Measurements from ENCODE around the gene ZNF627.
"Not testable (repeated sequence)": the region's sequence is repeated elsewhere in the genome, so short reads cannot be mapped to it uniquely, and the experiment has no call there.

The ZNF627 gene

GRCh38 chr19:11554160-11554559 is 43.1 kb upstream of the ZNF627 start:
- TF ChIP-seq, protein P1, sequence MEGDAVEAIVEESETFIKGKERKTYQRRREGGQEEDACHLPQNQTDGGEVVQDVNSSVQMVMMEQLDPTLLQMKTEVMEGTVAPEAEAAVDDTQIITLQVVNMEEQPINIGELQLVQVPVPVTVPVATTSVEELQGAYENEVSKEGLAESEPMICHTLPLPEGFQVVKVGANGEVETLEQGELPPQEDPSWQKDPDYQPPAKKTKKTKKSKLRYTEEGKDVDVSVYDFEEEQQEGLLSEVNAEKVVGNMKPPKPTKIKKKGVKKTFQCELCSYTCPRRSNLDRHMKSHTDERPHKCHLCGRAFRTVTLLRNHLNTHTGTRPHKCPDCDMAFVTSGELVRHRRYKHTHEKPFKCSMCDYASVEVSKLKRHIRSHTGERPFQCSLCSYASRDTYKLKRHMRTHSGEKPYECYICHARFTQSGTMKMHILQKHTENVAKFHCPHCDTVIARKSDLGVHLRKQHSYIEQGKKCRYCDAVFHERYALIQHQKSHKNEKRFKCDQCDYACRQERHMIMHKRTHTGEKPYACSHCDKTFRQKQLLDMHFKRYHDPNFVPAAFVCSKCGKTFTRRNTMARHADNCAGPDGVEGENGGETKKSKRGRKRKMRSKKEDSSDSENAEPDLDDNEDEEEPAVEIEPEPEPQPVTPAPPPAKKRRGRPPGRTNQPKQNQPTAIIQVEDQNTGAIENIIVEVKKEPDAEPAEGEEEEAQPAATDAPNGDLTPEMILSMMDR (IDR thresholded peaks at IDR 0.05; ENCODE audit: low read depth, low read length, missing control alignments): no peak
- DNase-seq (ENCODE audit: extremely low read depth, low read depth): no peak
- no peak overlapping the region for H3K4me3 ChIP-seq (replicated peaks; ENCODE audit: low read depth, low read length)

DNA sequence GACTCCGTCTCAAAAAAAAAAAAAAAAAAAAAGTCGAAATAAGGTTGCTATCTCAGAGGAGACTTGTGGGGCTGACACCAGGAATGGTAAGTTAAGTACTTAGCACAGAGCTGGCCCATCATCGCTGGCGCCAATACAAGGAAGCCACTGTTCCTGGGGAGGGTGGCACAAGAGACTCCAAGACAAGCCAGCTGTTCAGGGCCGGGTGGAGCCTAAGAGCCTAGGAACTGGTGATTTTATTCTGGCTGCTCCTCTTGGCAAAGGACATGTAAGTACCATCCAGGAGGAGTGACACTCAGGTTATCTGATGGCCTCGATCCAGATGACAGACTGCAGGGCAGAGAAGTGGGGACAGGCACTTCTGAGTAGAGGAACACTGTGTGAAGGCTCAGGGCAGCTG is 42.0 kb upstream of the ZNF627 start:
- no peak for DNase-seq (ENCODE audit: extremely low read depth, low read depth)
- TF ChIP-seq, protein P1 (IDR thresholded peaks at IDR 0.05; ENCODE audit: low read depth, low read length, missing control alignments): no peak
- H3K4me3 ChIP-seq (replicated peaks; ENCODE audit: low read depth, low read length): no peak overlapping the region

- TF ChIP-seq, protein P1 (IDR thresholded peaks at IDR 0.05; ENCODE audit: low read depth, low read length, missing control alignments): no peak
- DNase-seq (ENCODE audit: extremely low read depth, low read depth): no peak
- peak overlapping the region; percentile 23 for H3K4me3 ChIP-seq (replicated peaks; ENCODE audit: low read depth, low read length)
Measured at GRCh38 chr19:11556634-11557420, 40.5 kb upstream of the ZNF627 start.

DNA sequence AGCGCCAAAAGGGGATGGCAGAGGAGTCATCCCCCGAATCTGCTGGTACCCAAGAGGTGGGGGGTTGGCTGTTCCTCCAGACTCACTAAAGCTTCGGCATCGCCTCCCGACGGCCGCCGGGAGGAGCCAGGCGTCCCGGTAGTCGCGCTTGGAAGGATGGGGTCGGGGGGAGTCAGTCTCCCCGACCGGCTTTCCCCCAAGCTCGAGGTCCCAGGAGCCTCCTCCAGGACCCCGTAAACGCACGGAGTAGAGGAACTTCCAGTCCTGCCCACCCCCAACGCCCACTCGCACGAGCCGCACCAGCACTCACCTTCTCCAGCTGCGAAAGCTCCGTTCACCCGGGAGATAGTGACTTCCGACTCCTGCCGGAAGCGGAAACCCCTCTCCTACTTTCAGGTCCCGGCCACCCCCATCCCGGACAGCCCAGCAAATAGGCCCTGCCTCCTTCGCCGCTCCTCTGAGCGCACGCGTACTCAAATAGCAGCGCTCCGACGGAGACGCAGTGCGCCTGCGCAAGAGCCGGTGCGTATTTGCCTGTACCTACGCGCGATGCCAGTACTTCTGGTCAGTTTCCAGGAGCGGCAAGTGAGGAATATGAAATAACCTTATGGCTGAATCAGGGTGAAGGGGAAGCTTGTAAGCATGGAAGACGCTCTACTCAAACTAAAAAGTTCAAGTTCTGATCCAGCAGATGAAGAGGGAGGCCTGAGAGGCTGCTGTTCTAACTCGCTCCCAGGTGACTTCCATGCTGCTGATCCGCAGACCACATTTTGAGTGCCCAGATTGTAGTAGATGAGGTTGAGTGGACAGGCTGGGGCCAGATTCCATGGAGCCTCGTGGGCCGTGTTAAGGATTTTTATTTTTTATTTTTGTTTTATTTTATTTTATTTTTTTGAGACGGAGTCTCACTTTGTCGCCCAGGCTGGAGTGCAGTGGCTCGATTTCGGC is 38.1 kb upstream of the ZNF627 start, which contains the start of gene ELOF1:
ELOF1 (minus strand) TSS at position 350 of the 948 bp plus-strand sequence. CDS start 4,883 bp downstream, outside the sequence.
- TF ChIP-seq, protein P1 (IDR thresholded peaks at IDR 0.05; ENCODE audit: low read depth, low read length, missing control alignments): no peak
- DNase-seq (ENCODE audit: extremely low read depth, low read depth): peak; percentile 96
- H3K4me3 ChIP-seq (replicated peaks; ENCODE audit: low read depth, low read length): peak within 1 kb of the TSS; percentile 99

DNA sequence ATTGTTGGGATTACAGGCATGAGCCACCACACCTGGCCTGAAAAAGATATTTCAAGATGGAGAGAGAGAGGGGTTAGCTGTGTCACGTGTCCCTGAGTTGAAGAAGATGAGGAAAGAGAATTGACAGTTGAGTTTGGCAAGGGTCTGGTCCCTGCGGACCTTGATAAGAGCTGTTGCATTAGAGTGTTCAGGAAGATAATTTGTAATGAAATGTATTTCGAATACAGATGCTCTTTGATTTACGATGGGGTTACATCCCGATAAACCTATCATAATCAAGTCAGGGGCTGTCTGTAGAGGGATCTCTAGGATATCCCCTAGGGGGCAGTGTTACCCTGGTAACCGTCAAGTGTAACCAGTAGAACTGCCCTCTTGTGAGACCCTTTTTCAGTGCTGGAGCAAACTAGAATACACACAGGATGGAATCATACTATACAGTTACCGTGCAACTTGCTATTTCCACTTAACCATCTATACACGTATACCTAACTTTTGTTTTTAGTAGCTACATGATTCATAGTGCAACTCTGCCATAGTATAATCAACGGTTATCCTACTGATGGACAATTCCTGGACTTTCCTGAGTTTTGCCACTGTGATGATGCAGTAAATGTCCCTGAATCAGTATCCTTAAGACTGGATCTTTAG is 36.8 kb upstream of the ZNF627 start:
- peak overlapping the region; percentile 99 for H3K4me3 ChIP-seq (replicated peaks; ENCODE audit: low read depth, low read length)
- peak; percentile 61 for DNase-seq (ENCODE audit: extremely low read depth, low read depth)

DNA sequence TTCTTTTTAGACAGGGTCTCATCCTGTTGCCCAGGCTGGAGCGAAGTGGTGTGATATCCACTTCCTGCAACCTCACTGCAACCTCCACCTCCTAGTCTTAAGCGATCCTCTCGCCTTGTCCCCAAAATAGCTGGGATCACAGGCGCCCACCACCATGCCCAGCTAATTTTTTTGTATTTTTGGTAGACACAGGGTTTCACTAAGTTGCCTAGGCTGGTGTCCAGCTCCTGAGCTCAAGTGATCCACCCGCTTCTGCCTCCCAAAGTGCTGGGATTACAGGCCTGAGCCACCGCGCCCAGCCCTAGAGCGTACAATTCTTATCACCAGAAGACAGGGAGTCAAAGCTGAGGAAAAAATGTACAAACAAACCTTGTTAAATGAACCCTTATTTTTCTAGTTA is 33.8 kb upstream of the ZNF627 start:
- DNase-seq (ENCODE audit: extremely low read depth, low read depth): no peak
- TF ChIP-seq, protein P1 (IDR thresholded peaks at IDR 0.05; ENCODE audit: low read depth, low read length, missing control alignments): no peak
- H3K4me3 ChIP-seq (replicated peaks; ENCODE audit: low read depth, low read length): no peak overlapping the region

More for the DNA sequence above, 36.8 kb upstream of the ZNF627 start:
- TF ChIP-seq, protein P1 (IDR thresholded peaks at IDR 0.05; ENCODE audit: low read depth, low read length, missing control alignments): peak; percentile 75

GRCh38 chr19:11564082-11564807 is 33.0 kb upstream of the ZNF627 start:
- DNase-seq (ENCODE audit: extremely low read depth, low read depth); H3K4me3 ChIP-seq (replicated peaks; ENCODE audit: low read depth, low read length): not testable (repeated sequence)

- not testable (repeated sequence) for DNase-seq (ENCODE audit: extremely low read depth, low read depth); H3K4me3 ChIP-seq (replicated peaks; ENCODE audit: low read depth, low read length)
Measured at GRCh38 chr19:11565649-11565980, 31.7 kb upstream of the ZNF627 start.

Measured in HFF-Myc (cell line).